ENCODE measurements around the gene HPX. TPM values are rescaled to one million over a fixed set of nuclear protein-coding genes. Genes with fewer than 3 reads are reported as not detected.
A peak's percentile ranks its signal among the peaks of the same experiment; 100 is the strongest.

The HPX gene
- total and polyA plus RNA-seq, 3 donors from 2014 or later = 2.7 to 4.2 (median 3.1) TPM

- no peak for DNase-seq
- Histone ChIP-seq H3K27me3 (no peaks in the 10 kb centered on the region), H3K36me3 (ENCODE audit: low read depth, missing control alignments) (no peaks in the 10 kb centered on the region), H3K27ac (no peak overlapping the region), H3K9me3 (no peaks in the 10 kb centered on the region), H3K4me1 (peaks cover 11% of the 10 kb centered on the region), H3K4me3 (no peak overlapping the region)
- TF ChIP-seq POLR2A (IDR thresholded peaks at IDR 0.05) = no peak
- TF ChIP-seq, protein P1, sequence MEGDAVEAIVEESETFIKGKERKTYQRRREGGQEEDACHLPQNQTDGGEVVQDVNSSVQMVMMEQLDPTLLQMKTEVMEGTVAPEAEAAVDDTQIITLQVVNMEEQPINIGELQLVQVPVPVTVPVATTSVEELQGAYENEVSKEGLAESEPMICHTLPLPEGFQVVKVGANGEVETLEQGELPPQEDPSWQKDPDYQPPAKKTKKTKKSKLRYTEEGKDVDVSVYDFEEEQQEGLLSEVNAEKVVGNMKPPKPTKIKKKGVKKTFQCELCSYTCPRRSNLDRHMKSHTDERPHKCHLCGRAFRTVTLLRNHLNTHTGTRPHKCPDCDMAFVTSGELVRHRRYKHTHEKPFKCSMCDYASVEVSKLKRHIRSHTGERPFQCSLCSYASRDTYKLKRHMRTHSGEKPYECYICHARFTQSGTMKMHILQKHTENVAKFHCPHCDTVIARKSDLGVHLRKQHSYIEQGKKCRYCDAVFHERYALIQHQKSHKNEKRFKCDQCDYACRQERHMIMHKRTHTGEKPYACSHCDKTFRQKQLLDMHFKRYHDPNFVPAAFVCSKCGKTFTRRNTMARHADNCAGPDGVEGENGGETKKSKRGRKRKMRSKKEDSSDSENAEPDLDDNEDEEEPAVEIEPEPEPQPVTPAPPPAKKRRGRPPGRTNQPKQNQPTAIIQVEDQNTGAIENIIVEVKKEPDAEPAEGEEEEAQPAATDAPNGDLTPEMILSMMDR (IDR thresholded peaks at IDR 0.05) = no peak
- 92 to 95% methylated on average over 2 to 17 of the region's 18 CpGs for WGBS, 2 donors
- intact Hi-C loops (cut with DNase I; ENCODE audit: low total_unique reads) = no loop called here
Measured at GRCh38 chr11:6391537-6392134, 49.2 kb downstream of the HPX start.

- DNase-seq = no peak
Measured at GRCh38 chr11:6390718-6391469, 49.9 kb downstream of the HPX start.

DNA sequence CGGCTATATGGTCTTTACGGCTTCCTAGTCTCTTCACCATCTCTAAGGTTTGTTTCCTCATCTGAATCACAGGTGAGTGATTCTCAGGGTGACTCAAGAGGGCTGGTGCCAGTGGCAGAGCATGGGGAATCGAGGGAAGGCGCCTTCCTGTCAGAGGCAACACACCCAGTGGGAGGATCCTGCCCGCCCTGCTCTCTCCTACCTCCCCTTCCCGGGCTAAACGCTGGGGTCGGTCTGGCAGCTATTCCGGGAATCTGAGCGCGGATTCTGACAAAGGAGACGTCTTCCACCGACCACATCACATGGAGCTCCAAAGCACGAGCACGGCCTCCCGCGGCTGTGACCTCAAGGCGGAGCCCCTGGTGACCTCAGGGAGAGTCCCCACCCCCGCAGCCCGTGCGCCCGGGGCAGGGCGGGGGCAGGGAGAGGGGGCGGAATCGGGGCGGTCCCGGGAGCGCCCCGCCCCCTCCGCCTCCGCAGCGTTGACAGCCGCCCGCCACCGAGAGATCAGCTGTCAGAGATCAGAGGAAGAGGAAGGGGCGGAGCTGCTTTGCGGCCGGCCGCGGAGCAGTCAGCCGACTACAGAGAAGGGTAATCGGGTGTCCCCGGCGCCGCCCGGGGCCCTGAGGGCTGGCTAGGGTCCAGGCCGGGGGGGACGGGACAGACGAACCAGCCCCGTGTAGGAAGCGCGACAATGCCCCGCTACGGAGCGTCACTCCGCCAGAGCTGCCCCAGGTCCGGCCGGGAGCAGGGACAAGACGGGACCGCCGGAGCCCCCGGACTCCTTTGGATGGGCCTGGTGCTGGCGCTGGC lies 50.7 kb downstream of the HPX start, which contains the start of gene SMPD1:
Gene SMPD1, plus strand, starts transcription at position 570 of the 813 bp plus-strand sequence. Its CDS starts 125 bp downstream, at position 695.
- Histone ChIP-seq H3K4me3 (peak within 1 kb of the TSS; percentile 69 to 75), H3K36me3 (ENCODE audit: low read depth, missing control alignments) (no peaks in the 10 kb centered on the region), H3K27me3 (no peaks in the 10 kb centered on the region), H3K9me3 (no peaks in the 10 kb centered on the region), H3K4me1 (peaks cover 11% of the 10 kb centered on the region), H3K27ac (peak within 1 kb of the TSS; percentile 44 to 83)
- WGBS, 2 donors = 2 to 3% methylated on average over 10 to 25 of the region's 63 CpGs
- DNase-seq = peak; percentile 93
- intact Hi-C loops (cut with DNase I; ENCODE audit: low total_unique reads) = no loop called here
- TF ChIP-seq, protein P1 (IDR thresholded peaks at IDR 0.05) = no peak
- TF ChIP-seq POLR2A (IDR thresholded peaks at IDR 0.05) = no peak

More at GRCh38 chr11:6390718-6391469, 49.9 kb downstream of the HPX start:
- 43 to 49% methylated on average over 9 to 16 of the region's 19 CpGs for whole genome bisulfite sequencing, 2 donors
- H3K4me3 ChIP-seq = peak overlapping the region; percentile 69 to 75
- H3K9me3 ChIP-seq = no peaks in the 10 kb centered on the region
- no peaks in the 10 kb centered on the region for H3K27me3 ChIP-seq
- intact Hi-C loops (cut with DNase I; ENCODE audit: low total_unique reads) = no loop called here
- H3K27ac ChIP-seq = peak overlapping the region; percentile 44 to 83
- TF ChIP-seq, protein P1 (IDR thresholded peaks at IDR 0.05) = no peak
- no peak for TF ChIP-seq POLR2A (IDR thresholded peaks at IDR 0.05)
- H3K4me1 ChIP-seq = peaks cover 11% of the 10 kb centered on the region
- no peaks in the 10 kb centered on the region for H3K36me3 ChIP-seq (ENCODE audit: low read depth, missing control alignments)

- intact Hi-C loops (cut with DNase I; ENCODE audit: low total_unique reads) = no loop called here
- 81 to 98% methylated on average over 1 of the region's 1 CpG for WGBS, 2 donors
Measured at GRCh38 chr11:6388748-6389147, 52.0 kb downstream of the HPX start.

More at GRCh38 chr11:6388748-6389147, 52.0 kb downstream of the HPX start:
- H3K4me1 ChIP-seq = peaks cover 11% of the 10 kb centered on the region
- no peak overlapping the region for H3K27ac ChIP-seq
- H3K4me3 ChIP-seq = no peak overlapping the region
- H3K9me3 ChIP-seq = no peaks in the 10 kb centered on the region
- no peaks in the 10 kb centered on the region for H3K27me3 ChIP-seq
- no peak for TF ChIP-seq POLR2A (IDR thresholded peaks at IDR 0.05)
- TF ChIP-seq, protein P1 (IDR thresholded peaks at IDR 0.05) = no peak
- no peak for DNase-seq
- H3K36me3 ChIP-seq (ENCODE audit: low read depth, missing control alignments) = no peaks in the 10 kb centered on the region

Measured in testis (tissue), 3 donors.